ENCODE data around the gene HTR2A.

GRCh38 chr13:46903748-46904147 lies 6.9 kb upstream of the HTR2A start:
- TF ChIP-seq CTCF (IDR thresholded peaks at IDR 0.05) (no peak), USF1 (IDR thresholded peaks at IDR 0.05; ENCODE audit: borderline replicate concordance, low read depth) (no peak), EZH2phosphoT487 (IDR thresholded peaks at IDR 0.05; ENCODE audit: borderline replicate concordance, low read depth) (no peak), EP300 (IDR thresholded peaks at IDR 0.05; ENCODE audit: borderline replicate concordance in 1 of 2, low read depth in 1 of 2, low read length in 1 of 2) (no peak), JUND (IDR thresholded peaks at IDR 0.05) (peak; percentile 54; the same call in 1 of the 2 replicates), SIN3A (IDR thresholded peaks at IDR 0.05; ENCODE audit: borderline replicate concordance, low read depth, low read length) (no peak), FOSL2 (IDR thresholded peaks at IDR 0.05; ENCODE audit: borderline replicate concordance, low read depth) (peak; percentile 62; the same call in 1 of the 2 replicates), TAF1 (IDR thresholded peaks at IDR 0.05; ENCODE audit: borderline replicate concordance, low read depth, low read length) (no peak), GATA2 (CRISPR knock-in tag; IDR thresholded peaks at IDR 0.05) (no peak), TCF12 (IDR thresholded peaks at IDR 0.05) (peak; percentile 43), SMC3 (IDR thresholded peaks at IDR 0.05; ENCODE audit: low read depth, low read length) (no peak), GABPA (IDR thresholded peaks at IDR 0.05; ENCODE audit: low read depth) (no peak)
- TF ChIP-seq, protein P1, sequence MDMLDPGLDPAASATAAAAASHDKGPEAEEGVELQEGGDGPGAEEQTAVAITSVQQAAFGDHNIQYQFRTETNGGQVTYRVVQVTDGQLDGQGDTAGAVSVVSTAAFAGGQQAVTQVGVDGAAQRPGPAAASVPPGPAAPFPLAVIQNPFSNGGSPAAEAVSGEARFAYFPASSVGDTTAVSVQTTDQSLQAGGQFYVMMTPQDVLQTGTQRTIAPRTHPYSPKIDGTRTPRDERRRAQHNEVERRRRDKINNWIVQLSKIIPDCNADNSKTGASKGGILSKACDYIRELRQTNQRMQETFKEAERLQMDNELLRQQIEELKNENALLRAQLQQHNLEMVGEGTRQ (IDR thresholded peaks at IDR 0.05; ENCODE audit: borderline replicate concordance, low read depth, low read length) = no peak
